Measurements from ENCODE around the gene CASTOR1.

The CASTOR1 gene

DNA sequence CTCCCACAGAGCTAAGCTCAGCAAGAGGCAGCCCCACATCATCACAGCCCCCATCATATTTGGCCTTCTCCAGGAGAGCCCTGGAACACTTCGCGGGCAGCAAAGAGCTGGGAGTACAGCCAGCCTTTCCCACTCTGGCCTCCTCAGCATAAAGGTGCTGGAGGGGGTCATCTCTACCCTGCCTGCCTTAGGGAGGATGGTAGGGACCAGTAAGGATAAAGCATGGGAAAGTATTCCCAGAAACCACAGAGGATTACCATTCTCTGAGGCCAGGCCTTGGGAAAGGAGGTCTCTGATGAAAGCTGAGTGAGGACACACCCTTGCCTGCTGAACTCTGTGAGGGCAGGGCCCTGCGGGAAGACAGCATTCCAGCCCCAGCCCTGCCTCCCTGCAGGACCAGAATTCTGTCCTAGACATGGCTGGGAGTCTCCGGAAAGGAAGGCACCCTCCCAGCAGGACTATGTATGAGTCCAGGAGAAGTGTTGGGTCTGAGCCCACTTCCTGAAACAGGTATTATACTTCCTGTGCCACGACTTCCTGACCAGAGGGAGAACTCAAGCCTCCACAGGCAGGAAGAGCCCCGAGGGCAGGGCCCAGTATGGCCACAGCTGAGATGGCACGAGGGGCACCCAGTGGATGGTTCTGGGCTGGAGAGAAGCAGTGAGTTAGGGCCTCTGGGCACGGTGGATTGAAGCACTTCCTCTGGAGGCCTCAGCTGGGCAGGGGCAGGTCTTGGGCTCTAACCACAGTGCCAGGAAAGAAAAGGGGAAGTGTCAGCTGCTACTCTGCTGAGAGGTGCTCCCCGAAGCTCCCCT is 12.9 kb upstream of the CASTOR1 start:
- no peak for DNase-seq (ENCODE audit: low spot score)

DNA sequence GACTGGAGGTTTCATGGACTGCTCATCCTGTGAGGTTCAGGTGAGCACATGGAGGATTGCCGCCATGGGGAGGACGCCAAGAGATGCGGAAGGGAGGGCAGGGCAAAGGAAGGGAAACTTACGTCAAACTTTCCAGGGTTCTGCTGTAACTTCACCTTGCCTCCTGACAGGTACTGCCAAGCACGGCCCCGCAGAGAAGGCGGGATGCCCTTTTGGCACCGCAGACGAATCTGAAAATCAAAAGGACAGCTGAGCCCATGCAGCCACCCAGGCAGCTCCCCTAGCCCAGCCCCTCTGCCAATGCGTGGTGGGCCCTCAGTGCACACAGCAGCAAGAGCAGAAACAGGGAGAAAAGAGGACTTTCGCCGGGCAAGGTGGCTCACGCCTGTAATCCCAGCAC is 10.0 kb upstream of the CASTOR1 start:
- no peak for DNase-seq (ENCODE audit: low spot score)

DNA sequence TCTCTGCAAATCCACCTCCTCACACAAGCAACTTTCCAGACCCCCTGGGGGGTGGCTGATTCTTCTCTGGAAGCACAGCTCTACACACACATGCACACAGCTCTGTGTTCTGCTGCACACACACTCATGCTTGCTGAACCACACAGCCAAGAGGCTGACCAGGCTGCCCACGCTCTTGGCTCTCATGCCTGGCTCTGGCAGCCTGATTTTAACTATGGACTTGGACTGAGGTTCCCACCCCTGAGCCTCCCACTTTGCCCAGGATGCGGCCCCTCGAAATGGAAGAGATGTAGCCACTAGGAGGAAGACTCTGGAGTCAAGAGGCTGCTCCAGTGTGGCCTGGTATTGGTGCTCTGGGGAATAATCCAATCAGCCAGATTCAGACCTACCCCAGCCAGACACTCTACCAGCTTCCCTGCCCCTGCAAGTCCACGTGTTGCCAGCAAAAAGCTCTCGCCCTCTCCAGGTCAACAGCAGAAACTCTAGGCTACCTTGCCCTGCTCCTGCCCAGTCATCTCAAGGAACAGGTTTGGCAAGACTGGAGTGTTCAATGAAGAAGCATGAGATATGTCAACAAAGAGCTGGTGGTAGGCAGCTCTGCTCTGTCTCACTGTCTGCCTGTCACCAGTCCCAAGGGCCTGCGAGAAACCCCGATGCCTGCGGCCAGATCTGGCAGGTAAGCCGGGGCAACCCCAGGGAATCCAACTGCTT is 8.8 kb upstream of the CASTOR1 start:
- DNase-seq (ENCODE audit: low spot score) = peak; percentile 26

DNA sequence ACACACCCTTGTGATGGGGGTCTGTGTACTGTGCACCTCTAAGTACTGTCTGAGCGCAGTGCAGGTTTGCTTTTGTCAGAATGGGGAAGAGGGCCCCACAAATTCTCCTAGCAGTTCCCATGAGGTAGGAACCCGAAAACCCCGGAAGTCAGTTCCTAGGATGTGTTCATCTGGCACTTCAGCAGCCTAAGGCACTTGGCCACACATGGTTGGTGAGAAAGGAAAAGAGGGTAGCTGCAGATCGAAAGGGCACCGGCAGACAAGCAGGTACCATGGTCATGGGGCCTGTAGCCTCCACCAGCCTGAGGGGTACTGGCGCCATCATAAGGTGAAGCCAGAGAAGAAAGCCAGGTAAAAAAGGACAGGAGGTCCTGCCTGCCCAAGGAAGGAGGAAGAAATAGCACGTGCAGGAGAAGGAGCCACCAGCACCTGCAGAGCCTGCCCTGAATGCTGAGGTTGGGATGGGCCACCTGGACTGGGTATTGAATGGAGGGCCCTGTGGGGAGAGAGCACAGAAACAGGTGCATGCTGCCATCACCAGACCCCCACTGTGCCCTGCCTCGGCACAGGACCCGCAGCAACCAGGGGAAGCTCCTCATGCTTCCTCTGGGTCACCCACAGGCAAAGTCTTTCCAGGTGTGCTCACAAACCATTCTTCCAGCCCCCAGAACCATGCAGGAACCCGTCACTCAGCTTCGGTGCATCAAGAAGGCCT is 8.1 kb upstream of the CASTOR1 start:
- DNase-seq (ENCODE audit: low spot score) = no peak

DNA sequence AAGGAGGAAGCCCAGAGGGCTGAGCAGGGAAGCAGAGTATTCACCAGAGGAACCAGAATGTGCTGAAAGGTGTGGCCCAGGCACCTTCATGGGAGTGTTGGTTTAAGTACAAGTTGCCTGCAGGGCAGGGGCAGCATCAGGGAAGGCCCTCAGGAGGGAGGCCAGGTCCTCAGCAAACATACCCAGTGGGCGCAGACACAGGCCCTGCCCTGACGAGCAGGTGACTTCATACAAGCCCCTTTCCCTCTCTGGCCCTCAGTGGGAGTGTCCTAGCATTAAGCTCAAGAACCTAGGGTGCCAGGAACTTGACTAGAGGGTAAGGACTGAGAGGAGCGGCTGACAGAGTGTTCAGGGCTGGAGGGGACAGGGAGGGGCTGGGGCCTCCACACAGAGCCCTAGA is 7.5 kb upstream of the CASTOR1 start:
- DNase-seq (ENCODE audit: low spot score) = no peak

DNA sequence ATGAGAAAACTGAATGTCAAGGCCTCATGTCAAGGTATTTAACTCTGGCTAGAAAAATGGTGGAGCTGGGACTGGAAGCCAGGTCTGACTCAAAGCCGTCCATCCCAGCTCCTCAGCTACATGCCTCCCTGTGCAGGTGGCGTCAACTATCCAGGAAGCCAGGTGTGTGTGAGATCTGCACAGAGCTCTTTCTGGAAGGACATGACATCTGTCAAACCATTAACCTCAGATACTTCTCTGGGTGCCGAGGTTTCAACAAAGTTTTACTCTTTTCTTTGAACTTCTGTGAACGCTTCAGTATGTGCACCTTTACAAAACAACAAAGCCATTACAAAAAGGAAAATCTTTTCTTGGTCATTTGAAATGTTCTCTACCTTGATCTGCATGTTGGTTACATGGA is 7.0 kb upstream of the CASTOR1 start:
- no peak for DNase-seq (ENCODE audit: low spot score)

DNA sequence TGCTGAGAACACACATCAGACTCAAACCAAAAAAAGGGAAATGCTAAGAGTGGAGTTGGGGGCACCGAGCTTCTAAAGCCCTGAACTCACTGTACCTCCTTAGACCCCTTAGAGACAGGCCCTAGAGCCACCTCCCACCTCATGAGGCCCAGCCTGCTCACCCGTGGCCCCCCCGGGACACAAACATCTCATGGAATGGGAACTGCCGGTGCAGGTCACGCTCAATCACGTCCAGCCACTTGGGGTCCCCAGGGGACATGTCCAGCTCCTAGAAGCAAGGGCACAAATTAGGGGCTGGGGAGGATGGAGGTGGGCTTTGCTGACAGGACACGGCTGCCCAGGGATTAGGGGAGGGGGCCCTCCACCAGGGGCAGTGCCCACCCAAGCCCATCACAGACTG is 6.3 kb upstream of the CASTOR1 start:
- no peak for DNase-seq (ENCODE audit: low spot score)

DNA sequence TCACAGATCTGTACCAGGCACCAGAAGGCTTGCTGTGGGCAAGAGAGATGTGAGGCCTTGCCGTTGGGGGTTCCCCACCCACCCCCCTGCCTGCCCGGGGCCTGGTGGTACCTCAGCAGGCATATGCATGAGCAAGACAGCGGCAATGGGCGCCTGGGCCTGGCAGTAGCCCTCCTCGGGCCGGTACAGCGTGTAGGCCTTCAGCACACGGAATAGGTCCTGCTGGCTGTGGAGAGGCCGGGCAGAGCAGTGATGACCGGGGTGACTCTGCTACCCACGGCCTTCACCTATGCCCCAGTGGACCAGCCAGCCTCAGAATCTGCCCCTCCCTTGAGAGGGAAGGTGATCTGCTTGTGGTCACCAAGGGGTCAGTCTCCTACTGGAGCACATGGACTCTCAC is 5.5 kb upstream of the CASTOR1 start:
- no peak for DNase-seq (ENCODE audit: low spot score)

DNA sequence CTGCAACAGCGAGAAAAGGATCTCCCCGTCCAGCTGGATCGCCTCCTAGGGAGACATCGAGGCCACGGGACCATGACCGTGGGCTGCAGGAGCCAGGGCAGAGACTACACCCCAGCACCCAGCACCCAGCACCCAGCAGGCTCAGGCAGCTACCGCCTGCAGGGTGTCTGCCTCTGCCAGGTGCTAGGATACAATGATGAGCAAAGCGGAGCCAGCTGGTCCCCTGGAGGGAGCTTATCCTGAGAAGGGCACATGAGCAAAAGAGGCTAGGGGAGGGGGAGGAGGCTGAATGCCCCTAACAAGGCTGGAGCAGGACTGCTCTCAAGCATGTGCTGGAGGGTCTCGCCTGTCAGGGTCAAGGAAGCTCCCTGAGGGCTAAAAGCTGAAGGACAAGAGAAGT is 4.8 kb upstream of the CASTOR1 start:
- no peak for DNase-seq (ENCODE audit: low spot score)

DNA sequence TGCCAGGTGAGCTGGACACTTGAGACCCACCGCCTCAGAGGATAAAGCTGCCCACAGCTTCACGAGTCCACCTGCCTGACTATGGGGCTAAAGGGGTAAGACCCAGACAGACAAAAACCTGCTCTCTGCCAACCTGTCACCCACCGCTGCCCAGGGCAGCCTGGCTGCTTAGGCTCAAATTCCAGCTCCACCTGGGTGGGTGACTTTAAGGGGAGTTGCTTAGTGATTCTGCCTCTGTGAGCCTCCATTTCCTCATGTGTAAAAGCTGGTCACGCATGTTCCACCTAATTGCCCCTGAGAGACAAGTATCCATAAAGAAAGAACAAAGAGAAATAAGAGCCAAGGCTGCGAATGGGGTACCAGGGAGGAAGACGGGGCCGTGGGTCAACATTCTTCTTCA is 3.7 kb upstream of the CASTOR1 start:
- DNase-seq (ENCODE audit: low spot score) = no peak

DNA sequence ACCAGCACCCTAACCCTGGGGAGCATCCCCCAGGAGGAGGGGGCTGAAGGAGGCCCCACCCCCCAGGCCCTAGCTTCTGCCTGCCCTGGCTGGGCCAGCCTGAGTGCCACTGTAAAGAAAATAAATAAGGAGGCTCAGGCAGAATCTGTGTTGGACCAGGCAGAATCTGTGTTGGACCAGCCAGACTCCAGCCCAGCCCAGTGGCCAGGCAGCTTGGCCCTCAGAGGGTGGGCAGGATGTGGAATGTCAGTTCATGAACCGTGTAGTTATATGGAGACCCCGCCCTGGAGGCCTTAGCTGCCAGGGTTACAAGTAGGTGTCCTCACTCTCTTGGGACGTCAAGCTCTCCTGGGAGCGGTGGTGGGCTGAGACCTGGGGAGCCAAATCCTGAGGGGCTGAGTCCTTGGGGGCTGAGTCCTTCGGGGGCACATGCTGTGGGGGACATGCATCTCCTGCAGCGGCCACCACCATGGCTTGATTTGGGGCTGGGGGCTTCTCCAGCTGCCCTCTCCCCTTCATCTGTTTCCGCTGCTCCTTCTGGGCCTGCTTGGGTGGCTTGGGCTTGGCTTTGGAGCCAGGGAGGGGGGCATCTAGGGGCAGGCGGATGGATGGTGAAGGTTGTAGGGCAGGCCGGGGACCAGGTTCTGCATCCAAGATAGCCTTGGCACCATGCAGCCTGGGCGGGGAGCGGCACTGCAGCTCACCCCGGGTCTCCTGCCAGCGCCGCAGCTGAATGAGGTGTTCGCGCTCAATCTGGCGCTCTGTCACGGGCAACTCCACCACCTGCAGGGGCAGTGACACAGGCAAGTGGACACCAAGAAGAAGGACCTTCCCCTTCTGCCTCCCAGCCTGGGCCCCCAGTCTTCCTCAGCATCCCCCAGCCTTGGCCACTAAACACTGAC is 3.0 kb upstream of the CASTOR1 start:
- no peak for DNase-seq (ENCODE audit: low spot score)

DNA sequence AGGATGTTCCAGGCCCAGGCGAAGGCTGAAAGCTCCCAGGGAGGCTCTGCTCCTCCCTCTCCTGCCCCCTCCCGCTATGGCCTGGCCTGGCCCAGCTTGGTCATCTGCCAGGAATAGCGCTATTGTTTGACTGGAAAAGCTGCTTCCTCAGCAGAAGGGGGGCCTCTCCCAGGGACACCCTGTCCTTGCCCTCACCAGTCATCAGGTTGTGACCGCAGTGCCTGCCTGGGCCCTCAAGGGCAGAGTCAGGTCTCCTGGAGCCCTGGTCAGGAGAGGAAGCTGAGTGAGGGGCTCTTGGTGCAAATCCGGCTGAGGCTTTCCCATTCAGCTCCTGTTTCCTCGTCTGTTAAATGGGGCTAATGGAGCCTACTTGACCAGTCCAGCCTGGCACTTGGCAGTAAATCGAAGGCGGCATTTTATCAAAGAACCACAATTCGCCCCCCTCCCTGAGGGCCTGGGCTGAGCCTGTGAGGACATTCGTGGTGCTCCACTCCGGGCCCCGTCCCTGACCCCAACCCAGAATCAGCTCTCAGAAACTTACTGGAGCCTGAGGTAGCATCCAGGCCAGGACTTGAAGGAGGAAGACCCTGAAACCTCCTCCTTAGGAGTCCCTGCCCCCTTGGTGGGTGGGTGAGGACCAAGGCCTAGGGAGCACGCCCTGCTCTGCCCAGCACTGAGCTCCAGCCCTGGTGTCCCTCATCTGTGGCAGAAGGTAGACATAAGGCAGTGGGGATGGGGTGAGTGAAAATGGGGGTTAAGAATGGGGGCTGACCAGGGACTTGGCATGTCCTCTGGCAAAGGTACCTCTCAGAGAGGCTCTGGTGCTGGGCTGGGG is 2.0 kb upstream of the CASTOR1 start:
- DNase-seq (ENCODE audit: low spot score) = no peak

DNA sequence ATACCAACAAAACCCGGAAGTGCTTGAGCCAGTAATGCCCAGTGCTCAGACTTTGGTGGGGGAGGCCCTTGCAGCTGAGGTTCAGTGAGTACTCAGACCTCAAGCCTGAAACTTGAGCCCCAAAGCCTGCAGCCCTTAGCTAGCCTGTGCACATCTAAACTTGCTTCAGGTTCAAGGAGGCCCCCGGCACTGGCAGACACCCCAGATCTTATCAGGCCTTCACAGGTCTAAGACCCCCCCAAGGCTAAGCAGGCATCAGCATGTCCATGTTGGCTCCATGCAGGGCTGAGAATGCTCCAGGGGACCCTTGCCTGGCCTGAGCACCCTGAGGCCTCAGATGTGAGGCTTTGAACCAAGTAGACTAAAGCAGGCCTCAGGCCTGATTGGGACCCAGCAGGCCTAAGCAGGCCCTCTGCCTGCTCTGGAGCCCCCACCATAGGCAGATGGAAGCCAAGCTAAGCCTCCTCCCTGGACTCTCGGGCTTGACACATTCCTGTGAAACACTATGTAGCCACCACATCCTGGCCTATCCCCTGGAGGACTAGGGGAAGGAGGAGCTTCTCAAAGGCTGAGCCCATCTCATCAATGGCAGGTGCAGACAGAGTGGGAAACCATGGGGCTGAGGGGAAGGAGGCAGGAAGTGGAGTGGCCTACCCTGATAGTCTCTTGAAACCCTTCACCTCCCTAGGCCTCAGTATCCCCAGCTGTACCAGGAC is 1.2 kb upstream of the CASTOR1 start:
- peak; percentile 33 for DNase-seq (ENCODE audit: low spot score)

DNA sequence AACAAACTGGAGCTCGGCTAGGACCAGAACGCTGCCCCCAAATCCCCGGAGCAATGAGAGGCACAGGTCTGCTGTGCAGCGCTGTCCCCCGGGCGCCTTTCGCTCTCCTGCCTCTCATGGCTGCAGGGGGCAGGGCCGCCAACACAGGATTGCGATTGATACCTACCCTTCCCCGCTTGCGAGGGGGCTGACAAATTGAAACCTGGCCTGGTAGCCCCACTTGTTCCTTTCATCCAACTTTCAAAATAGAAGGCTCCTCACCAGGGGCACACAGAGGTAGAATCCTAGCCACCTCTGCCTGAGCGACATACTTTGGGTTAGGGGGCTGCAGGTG is 642 bp upstream of the CASTOR1 start:
- no peak for DNase-seq (ENCODE audit: low spot score)

DNA sequence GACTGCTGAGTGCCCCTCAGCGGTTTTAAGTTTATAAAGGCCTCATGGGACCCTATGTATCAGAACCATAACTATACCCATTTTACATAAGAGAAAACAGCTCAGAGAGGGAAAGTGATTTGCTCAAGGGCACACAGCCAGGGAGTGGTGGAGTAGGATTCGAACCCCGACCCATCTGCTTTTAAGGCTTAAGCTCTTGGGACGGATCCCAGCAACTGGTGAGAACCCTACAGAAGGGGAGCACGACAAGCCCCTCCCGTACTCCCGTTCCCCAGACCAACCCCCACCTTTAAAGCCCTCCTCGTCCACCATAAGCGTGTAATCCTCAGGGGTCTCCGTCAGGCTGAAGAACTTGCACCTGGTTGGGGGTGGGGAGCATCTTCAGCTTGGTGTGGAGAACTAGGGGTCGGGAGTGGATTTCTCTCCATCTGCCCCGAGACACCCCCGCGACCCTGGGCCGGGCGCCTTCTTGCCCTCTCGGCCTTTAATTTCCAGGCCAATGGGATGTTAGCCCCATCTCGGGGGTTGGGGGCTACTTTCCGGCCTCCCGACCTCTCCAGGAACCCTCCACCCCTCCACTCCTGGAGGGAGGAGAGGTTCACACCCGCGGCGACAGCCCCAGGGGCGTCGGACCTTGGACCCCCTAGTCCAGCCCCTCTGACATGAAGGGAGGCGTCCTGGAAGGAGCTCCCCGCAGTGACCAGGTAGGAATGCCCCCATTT is 725 bp downstream of the CASTOR1 start:
- no peak for DNase-seq (ENCODE audit: low spot score)

DNA sequence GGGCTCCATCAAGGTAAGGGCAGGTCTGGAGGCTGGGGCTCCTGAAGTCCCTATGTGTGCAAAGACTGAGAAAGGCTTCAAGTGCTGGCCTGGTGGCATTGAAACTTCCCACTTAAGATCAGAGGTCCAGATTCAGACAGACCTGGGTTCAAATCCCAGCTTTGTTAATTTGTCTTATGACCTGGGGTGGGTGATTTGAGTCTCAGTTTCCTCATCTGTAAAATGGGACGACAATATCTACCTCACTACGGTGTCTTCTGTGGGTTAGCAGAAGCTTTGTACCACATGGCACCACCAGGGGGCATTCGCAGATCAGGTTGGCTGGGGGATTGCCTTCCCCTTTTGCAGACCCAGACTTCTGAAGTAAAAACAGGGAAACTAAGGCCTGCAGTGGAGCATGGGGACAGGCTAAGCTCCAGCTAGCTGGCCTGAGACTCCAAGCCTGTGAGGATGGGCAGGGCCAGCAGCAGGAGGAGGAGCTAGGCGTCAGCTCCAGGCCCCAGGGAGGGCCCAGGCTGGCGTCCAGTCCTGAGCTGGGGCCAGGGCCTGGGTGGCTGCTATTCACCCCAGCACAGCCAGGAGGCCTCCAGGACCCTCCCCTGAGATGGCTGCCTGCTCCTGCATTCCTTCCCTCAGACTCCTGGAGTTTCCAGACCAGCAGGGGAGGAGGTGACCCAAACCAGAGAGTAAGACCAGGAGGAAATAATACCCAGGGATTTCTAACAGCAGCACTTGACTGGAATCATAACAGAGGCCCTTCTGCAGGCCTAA is 1.5 kb downstream of the CASTOR1 start:
- DNase-seq (ENCODE audit: low spot score) = peak; percentile 86

DNA sequence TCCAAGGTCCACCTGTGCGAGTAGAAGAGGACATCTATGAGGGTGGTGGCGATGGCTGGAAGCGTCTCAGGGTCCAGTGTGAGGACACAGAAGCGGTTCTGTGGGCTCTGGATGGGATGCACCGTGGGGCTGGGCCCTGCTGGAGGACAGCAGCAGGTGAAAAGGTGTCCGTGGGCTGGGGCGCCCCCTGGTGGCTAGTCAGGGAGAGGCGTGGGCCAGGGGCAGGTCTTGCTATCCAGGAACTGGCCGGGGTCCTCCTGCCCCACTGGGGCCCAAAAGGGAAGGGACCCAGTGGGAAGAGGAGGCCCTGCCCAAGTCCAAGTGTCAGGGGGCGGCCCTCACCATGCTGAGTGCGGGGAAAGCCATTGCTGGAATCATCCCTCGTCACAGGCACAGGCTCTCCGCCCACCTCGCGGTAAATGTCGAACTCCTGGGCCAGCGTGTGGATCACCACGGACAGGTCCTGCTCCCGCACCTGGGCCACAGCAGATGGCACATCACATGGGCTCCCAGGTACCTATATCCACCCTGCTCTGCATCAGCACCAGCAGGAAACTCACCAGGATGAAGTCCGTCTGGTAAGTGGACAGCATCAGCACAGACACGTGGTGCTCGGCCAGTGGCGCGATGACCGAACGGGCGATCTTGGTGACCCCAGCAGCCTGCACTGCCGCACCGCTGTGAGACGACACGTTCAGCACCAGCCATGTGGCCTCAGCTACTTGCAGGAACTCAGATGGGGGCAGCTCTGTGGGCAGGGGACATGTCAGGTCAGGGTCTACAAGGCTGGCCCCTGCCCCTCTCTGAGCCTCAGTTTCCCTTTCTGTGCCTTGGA is 2.3 kb downstream of the CASTOR1 start:
- peak; percentile 58 for DNase-seq (ENCODE audit: low spot score)

DNA sequence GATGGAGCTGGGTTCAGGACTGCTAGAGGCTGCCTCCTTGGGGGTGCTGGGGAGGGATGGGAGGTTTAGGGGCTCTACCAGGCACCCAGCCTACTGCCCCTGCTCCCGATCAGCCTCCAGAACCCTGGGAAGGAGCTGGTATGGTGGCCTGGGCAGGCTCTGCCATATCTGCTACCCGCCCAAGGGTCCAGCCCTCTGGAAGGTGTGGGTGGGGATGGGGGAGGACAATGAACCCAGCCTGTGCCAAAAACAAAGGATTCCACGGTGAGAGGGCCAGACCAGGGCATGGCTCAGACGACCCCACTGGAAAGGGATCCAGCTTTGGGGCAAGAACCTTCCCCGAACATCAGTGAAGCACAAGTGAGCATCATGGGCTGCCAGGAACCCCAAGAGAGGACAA is 3.0 kb downstream of the CASTOR1 start:
- DNase-seq (ENCODE audit: low spot score) = no peak
